Left hindlimb (tissue), 1 donor: ENCODE results near the gene ANP32A.
A peak's percentile ranks its signal among the peaks of the same experiment; 100 is the strongest.

ENCODE experiments used
- DNase-seq: peaks from one replicate; pipeline ENCODE4 v3.0.0-alpha.2; 2018

ANP32A gene

GRCh38 chr15:68739390-68740080, 81.2 kb downstream of the ANP32A start:
- no peak for DNase-seq

- DNase-seq, result no peak
These were observed 85.1 kb downstream of the ANP32A start for GRCh38 chr15:68735610-68736009.

- DNase-seq, result no peak
These were observed 85.8 kb downstream of the ANP32A start for GRCh38 chr15:68734881-68735280.

- no peak for DNase-seq
These were observed 86.3 kb downstream of the ANP32A start for GRCh38 chr15:68734352-68734751.

- no peak for DNase-seq
These were observed 87.0 kb downstream of the ANP32A start for GRCh38 chr15:68733666-68734065.

- DNase-seq, result no peak
These were observed 88.2 kb downstream of the ANP32A start for GRCh38 chr15:68732451-68732850.

GRCh38 chr15:68730976-68731897, 89.5 kb downstream of the ANP32A start:
- DNase-seq, result peak; percentile 68

GRCh38 chr15:68730471-68730919, 90.2 kb downstream of the ANP32A start:
- DNase-seq, result peak; percentile 52

GRCh38 chr15:68729789-68730411, 90.8 kb downstream of the ANP32A start:
- DNase-seq, result peak; percentile 72
